ENCODE data around the gene ZNF280A. TPM values are rescaled to one million over a fixed set of nuclear protein-coding genes. Genes with fewer than 3 reads are reported as not detected.
"Not testable (repeated sequence)": the region's sequence is repeated elsewhere in the genome, so short reads cannot be mapped to it uniquely, and the experiment has no call there.

The ZNF280A gene
- polyA plus RNA-seq, 1 experiment = not detected

DNA sequence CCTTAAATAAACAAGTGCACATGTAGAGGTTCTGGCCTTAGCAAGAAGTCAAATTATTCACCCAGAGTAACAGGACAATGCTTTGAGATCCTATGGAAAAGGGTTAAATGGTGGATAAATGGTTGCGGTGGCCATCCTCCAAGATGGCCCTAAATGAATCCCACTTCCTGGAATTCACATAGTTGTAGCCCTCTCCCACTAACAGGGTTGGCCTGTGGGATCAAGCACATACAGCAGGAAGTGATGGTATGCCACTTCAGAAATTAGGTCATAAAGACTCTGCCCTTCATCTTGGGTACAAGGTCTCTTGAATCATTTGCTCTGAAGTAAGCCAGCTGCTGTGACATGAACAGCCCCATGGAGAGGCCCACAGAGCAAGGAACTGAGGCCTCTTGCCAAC lies 13.3 kb downstream of the ZNF280A start:
- Histone ChIP-seq H3K4me3 (ENCODE audit: low read depth, low read length) (no peak overlapping the region), H3K27me3 (ENCODE audit: control insufficient read depth, insufficient read depth, low read length) (no peaks in the 10 kb centered on the region), H3K36me3 (ENCODE audit: control insufficient read depth, insufficient read depth, low read length) (no peaks in the 10 kb centered on the region)
- no peak for DNase-seq (ENCODE audit: low read depth)
- CTCF ChIA-PET = interaction anchor here (1.0 to 1.2 kb wide), 3 partner anchors 12 to 81 kb away, joined by 3 to 4 read pairs (median 3); no protein-coding TSS in a partner anchor
- POLR2A ChIA-PET = no interaction called here
- TF ChIP-seq, protein P1, sequence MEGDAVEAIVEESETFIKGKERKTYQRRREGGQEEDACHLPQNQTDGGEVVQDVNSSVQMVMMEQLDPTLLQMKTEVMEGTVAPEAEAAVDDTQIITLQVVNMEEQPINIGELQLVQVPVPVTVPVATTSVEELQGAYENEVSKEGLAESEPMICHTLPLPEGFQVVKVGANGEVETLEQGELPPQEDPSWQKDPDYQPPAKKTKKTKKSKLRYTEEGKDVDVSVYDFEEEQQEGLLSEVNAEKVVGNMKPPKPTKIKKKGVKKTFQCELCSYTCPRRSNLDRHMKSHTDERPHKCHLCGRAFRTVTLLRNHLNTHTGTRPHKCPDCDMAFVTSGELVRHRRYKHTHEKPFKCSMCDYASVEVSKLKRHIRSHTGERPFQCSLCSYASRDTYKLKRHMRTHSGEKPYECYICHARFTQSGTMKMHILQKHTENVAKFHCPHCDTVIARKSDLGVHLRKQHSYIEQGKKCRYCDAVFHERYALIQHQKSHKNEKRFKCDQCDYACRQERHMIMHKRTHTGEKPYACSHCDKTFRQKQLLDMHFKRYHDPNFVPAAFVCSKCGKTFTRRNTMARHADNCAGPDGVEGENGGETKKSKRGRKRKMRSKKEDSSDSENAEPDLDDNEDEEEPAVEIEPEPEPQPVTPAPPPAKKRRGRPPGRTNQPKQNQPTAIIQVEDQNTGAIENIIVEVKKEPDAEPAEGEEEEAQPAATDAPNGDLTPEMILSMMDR (IDR thresholded peaks at IDR 0.05; ENCODE audit: insufficient read depth, low read depth, low read length) = no peak

DNA sequence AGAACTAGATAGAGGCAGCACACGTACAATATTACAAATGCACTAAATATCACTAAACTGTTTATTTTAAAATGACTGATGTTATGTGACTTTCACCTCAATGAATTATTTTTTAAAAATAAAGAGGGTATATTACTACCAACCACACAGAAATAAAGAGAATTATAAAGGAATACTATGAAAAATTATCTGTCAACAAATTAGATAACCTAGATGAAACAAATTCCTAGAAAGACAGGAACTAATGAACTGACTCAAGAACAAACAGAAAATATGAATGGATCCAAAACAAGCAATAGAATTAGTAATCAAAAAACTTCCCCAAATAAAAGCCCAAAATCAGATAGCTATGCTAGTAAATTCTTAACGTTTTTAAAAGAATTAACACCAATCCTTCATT lies 21.8 kb downstream of the ZNF280A start:
- Histone ChIP-seq H3K36me3 (ENCODE audit: control insufficient read depth, insufficient read depth, low read length) (no peaks in the 10 kb centered on the region), H3K27me3 (ENCODE audit: control insufficient read depth, insufficient read depth, low read length) (no peaks in the 10 kb centered on the region), H3K4me3 (ENCODE audit: low read depth, low read length) (no peak overlapping the region)
- CTCF ChIA-PET = interaction anchor here (2.2 kb wide), 1 partner anchor 10 kb away, joined by 5 read pairs; the partner anchor contains the start of gene ZNF280B
- POLR2A ChIA-PET = no interaction called here
- TF ChIP-seq, protein P1 (IDR thresholded peaks at IDR 0.05; ENCODE audit: insufficient read depth, low read depth, low read length) = no peak
- DNase-seq (ENCODE audit: low read depth) = no peak

DNA sequence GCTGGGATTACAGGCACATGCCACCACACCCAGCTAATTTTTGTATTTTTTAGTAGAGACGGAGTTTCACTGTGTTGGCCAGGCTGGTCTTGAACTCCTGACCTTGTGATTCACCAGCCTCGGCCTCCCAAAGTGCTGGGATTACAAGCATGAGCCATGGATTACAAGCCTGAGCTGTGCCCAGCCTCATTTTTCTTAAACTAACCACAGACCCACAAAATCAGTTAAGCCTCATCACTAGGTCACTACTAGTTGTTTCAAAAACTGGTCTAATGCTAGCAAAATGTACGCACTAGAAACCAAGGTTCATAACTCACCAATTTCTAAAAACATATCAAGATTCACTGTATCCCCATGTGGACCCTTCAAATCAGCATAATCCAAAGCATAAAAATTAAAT lies 28.5 kb downstream of the ZNF280A start:
- H3K4me3 ChIP-seq (ENCODE audit: low read depth, low read length); H3K27me3 ChIP-seq (ENCODE audit: control insufficient read depth, insufficient read depth, low read length); POLR2A ChIA-PET; H3K36me3 ChIP-seq (ENCODE audit: control insufficient read depth, insufficient read depth, low read length); DNase-seq (ENCODE audit: low read depth): not testable (repeated sequence)
- CTCF ChIA-PET = interaction anchor here (1.1 kb wide), 1 partner anchor 28 kb away, joined by 4 read pairs; no protein-coding TSS in a partner anchor

DNA sequence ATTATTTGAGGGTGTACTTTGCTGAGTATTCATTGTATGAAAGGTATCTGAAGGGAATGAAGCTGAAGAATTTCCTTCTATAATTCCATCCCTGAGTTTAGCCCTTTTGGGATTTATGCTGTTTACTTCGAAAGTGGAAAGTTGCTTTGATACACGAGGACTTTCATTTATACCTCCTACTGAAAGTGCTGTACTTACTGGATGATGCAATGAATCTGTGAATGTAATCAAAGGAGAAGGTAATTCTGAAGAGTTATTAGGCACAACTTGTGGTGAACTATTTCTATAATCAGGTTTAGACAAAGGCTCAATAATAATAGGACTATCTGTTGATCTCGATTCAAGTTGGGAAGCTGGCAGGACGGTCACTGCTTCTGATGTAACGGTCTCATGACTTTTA lies 31.3 kb downstream of the ZNF280A start:
- Histone ChIP-seq H3K27me3 (ENCODE audit: control insufficient read depth, insufficient read depth, low read length) (no peaks in the 10 kb centered on the region), H3K36me3 (ENCODE audit: control insufficient read depth, insufficient read depth, low read length) (no peaks in the 10 kb centered on the region), H3K4me3 (ENCODE audit: low read depth, low read length) (no peak overlapping the region)
- POLR2A ChIA-PET = no interaction called here
- DNase-seq (ENCODE audit: low read depth) = no peak
- TF ChIP-seq, protein P1 (IDR thresholded peaks at IDR 0.05; ENCODE audit: insufficient read depth, low read depth, low read length) = no peak
- CTCF ChIA-PET = interaction anchor here (1.4 to 1.9 kb wide), 2 partner anchors 20 to 24 kb away, joined by 3 to 6 read pairs; partner anchors contain the start of gene ZNF280B

- TF ChIP-seq, protein P1 (IDR thresholded peaks at IDR 0.05; ENCODE audit: insufficient read depth, low read depth, low read length) = no peak
- ChIA-PET POLR2A (no interaction called here), CTCF (no interaction called here)
- Histone ChIP-seq H3K36me3 (ENCODE audit: control insufficient read depth, insufficient read depth, low read length) (no peaks in the 10 kb centered on the region), H3K27me3 (ENCODE audit: control insufficient read depth, insufficient read depth, low read length) (no peaks in the 10 kb centered on the region), H3K4me3 (ENCODE audit: low read depth, low read length) (no peak overlapping the region)
- DNase-seq (ENCODE audit: low read depth) = no peak
Measured at GRCh38 chr22:22487869-22488597, 32.0 kb downstream of the ZNF280A start.

Measured in BJ (cell line).